NCI-H1694 treated with DMSO at 0.1 percent for 48 hours (cell line): Measurements from ENCODE around the gene TPX2.
"Not testable (repeated sequence)": the region's sequence is repeated elsewhere in the genome, so short reads cannot be mapped to it uniquely, and the experiment has no call there.

ENCODE experiments used
- DNase-seq: peaks from one replicate; lab custom pipeline; 2025; lab: John Stamatoyannopoulos, UW

The TPX2 gene

DNA sequence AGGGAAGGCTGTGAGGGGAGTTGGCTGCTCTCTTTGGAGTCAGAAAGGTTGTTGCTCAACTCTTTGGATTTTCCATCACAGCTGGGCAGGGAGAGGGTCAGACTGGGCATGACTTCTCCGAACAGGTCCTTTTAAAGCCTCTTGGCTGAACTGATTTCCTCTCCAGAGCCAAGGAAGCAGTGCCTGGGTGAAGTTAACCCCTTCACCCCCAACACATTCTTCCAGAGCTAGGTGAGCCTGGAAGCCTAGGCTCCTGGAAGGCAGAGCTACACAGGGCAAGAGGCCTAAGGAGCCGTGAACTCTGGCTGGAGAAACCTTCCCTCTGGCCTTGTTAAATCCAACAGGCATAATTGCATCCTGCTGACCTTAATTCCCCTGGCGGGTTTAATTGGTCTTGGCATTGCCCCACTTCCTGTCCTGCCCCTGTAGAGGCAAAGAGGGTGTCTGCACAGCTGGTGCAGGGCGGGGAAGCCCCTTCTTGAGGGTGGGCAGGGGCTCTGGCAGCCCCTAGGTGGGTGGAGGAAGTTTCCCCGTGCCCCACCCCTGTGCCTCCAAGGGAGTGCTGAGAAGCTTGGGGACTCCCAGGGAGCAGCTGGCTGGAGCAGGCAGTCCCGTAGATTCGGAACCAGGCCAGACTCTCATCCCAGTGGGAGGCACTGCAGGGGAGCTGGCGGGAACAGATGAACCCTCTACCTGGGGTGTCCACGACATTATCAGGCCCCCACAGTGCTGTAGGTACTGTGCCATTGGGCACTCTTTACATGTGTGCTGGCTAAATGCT lies 76.5 kb downstream of the TPX2 start:
- DNase-seq = no peak

DNA sequence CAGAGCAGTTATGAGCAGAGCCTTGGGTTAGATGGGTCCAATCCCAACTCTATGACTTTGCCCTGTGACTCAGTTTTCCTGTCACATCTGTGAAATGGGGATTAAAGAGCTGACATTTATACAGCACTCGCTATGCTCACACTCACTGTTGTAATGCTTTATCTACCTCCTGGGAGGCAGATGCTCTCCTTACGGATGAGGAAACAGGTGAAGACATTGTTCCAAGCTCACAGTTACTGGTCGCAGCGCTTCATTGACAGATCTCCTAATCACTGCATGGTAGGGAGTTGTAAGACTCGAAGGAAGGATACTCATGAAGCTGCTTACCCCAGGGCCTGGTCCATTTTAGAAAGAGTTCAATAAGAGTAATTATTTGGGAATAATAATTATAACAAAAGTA lies 77.1 kb downstream of the TPX2 start:
- DNase-seq = peak; percentile 52

DNA sequence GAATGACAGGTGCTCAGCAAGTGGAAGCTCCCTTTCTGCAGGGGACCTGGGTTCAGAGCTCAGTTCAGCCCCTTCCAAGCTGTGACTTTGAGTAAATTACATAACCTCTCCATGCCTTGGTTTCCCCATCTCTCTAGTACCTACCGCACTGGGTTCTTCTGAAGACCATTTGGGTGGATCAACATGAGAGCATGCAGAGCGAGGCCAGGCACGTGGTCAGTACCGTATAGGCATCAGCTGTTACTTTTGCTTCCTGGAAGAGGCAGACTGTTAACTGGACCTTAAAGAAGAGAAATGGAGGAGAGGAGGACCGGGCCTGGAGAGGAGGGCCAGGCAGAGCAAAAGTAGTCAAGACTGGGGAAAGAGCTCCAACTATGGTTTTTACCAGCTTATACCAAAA lies 78.4 kb downstream of the TPX2 start:
- no peak for DNase-seq

DNA sequence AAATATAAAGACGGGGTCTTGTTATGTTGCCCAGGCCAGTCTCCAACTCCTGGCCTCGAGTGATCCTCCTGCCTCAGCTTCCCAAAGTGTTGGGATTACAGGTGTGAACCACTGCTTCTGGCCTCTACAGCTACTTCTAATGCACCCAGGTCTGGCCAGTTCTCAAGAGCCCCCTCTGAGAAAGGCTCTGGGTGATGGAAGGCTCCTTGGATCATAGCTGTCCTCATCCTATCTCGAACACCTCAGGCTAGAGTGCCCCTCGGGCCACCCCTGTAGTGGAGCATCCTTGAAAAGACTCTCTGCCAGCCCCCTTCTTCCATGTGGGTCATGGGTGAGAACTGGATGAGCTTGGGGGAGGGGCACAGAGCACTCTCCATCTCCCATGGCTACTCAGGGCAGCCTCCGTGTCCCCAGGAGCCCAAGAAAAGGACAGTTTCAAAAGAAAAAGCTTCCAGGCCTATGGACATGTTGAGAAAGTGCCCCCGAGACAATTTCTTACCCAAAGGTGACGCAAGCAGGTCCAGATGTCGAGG lies 79.4 kb downstream of the TPX2 start:
- no peak for DNase-seq

DNA sequence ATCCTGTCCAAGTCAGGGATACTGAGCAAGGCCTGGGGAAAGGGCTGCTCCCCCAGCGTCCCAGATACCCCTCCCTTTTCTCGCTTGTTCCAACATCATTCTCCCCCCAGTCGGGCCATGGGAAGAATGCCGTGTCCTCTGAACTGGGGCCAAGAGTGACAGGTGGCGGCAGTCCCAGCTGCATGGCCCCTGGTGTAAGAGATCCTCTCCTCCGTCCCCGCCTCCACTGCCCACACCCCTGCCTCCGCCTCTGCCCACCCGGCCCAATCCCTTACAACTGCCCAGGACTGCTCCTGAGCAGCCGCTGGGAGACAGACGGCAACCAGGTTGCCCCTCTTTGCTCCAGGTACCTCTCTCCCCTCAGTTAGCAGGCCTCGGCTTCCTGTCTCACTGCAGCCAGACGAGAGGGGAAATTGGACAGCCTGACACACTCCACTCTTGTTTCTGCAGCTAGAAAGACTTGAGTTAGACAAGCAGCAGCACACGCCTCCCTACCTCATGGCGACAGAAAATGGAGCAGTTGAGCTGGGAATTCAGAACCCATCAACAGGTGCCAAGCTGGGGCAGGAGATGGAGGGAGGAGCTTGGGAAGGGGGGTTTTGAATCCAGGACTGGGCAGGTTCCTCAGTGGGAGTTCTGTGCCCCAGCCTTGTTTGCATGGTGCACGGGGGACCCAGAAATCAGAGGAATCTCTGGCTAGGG lies 80.1 kb downstream of the TPX2 start, which contains the start of gene MYLK2:
MYLK2 (plus strand) TSS at position 274 of the 702 bp plus-strand sequence; CDS start at position 499, 225 bp downstream.
- peak; percentile 46 for DNase-seq

DNA sequence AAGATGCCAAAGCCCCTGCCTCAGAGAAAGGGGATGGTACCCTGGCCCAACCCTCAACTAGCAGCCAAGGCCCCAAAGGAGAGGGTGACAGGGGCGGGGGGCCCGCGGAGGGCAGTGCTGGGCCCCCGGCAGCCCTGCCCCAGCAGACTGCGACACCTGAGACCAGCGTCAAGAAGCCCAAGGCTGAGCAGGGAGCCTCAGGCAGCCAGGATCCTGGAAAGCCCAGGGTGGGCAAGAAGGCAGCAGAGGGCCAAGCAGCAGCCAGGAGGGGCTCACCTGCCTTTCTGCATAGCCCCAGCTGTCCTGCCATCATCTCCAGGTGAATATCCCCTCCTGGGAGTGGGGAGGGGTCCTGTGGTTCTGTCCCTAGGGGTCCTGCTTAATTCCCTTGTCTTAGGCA lies 81.1 kb downstream of the TPX2 start:
- no peak for DNase-seq

DNA sequence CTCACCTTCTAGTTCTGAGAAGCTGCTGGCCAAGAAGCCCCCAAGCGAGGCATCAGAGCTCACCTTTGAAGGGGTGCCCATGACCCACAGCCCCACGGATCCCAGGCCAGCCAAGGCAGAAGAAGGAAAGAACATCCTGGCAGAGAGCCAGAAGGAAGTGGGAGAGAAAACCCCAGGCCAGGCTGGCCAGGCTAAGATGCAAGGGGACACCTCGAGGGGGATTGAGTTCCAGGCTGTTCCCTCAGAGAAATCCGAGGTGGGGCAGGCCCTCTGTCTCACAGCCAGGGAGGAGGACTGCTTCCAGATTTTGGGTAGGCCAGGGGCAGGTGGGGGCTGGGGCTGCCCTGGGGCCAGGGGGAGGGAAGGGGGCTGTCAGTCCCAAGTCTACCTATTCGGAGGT lies 82.3 kb downstream of the TPX2 start:
- DNase-seq = no peak

DNA sequence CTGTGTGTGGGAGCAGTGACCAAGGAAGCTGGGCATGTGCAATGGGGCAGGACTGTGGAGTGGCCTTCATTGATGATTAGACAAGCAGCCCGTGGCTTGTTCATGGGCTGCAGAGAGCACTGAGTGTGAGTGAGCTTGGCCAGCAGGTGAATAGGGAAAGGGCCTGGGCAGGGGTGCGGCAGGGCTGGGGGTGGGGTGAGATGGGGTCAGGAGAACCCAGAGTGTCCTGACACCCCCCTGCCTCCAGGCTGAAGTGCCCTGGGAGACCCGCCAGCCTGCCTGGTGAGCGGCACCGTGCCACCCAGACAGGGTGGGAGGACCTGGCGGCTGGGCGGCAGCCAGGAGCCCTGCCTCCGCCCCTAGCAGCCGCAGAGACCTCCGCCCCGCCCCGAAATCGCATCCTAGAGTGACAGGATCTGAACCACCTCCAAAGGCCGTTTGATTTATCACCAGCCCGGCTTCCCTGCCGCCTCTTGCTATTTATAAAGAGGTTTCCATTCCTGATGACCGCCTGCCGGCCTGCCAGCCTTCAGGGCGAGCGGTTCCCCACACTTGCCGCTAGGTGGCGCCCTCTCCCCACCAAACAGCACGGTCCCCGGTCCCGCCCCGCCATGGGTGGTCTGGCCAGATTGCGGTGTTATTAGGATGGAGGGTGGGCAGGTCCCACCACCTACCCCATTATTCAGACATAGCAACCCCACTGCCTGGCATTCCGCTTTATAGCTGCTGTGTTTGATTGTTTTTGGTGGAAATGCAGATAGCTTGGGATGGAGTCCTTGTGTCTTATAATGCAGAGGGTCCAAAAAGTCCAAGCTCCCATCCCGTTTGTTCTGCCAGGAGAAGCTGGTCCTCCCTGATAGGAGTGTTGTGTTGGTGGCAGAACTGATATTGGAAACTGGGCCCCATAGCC lies 83.6 kb downstream of the TPX2 start:
- DNase-seq = peak; percentile 90

DNA sequence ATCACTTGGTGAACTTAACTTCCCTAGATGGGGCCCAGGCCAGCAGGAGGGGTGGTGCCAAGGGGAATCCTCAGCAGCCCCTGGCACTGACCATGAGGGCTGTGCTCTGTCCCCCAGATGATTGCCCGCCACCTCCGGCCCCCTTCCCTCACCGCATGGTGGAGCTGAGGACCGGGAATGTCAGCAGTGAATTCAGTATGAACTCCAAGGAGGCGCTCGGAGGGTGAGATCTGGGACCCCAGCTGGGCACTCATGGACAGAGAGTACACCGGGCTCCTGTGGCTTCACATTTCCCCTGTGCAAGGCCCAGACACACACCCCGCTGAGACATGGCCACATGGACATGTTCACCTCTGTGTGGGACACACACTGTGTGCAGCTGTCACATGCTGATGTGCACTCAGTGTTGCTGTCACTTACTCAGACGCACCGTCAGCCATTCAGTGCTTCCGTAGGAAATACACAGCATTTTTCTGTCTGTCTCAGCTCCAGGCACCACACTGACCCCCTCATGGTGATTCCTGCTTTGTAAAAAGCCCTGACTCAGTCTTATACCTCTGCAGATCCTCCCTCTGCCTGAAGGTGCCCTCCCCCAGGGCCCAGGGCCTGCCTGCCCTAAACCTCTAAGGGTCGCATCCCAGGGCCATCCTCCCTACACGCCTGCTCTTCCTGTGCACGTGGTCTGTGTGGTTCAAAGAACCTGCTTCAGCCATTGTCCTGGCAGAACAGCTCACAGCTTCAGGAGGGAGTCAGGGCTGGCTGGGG lies 84.5 kb downstream of the TPX2 start:
- no peak for DNase-seq

DNA sequence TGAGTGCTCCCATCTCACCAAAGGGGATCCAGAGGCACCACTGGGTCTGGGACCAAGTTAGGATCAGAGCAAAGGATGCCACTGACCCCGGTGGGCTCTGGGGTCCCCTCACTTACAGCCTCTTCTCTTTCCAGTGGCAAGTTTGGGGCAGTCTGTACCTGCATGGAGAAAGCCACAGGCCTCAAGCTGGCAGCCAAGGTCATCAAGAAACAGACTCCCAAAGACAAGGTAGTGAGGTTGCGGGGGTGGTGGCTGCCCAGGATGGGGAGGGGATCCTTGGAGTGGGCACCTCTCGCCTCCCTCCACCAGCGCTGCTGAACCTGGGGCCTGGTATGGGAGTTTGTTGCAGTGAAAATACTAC lies 85.0 kb downstream of the TPX2 start:
- DNase-seq = no peak

DNA sequence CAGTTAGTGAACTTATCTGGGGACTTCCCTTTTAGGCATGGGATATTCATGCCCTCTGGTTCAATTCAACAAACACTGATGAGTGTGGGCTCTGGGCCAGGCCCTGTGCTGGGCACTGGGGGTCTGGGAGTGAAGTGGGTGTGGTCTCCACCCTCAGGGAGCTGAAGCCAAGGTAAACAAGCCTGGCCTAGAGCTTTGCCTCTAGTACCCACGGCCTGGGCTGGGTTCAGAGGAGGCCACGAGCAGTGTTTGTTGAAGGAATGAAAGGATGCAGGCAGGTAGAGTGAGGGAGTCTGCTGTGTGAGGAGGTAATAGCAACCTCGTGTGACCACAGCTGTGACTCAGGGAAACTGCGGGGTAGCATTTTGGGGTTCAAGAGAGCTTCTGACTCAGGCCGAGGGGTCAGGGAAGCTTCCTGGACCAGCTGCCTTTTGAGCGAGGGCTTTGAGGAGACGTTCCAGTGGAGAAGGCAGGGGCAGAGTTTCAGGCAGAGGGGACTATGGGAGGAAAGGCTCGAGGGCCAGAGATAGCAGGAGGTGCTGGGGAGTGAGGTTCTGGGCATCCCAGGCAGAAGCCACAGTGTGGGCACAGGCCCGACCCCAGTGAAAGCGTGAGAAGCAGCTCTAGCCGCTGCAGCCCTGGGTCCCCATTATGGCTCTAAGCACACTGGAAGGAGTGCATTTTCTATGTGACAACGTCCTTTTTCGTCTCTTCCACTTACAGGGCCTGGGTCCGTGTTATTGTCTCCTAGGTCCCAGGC lies 85.6 kb downstream of the TPX2 start:
- no peak for DNase-seq

DNA sequence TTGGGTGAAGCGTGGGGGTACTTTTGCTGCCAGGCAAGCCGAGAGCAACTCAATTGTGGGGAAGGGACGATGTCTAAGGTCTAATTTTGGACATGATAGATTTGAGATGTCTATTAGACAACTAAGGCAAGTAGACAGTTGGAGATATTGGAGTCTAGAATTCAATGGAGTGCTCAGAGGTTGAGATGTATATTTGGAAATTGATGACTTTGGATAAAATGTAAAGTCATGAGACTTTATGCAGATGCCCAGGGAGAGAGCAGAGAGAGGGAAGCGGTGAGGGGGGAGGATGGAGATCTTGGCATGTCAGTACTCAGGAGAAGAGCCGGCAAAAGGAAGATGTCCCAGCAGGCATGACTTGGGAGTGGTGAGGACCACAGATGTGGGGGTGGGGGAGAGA lies 87.0 kb downstream of the TPX2 start:
- no peak for DNase-seq

DNA sequence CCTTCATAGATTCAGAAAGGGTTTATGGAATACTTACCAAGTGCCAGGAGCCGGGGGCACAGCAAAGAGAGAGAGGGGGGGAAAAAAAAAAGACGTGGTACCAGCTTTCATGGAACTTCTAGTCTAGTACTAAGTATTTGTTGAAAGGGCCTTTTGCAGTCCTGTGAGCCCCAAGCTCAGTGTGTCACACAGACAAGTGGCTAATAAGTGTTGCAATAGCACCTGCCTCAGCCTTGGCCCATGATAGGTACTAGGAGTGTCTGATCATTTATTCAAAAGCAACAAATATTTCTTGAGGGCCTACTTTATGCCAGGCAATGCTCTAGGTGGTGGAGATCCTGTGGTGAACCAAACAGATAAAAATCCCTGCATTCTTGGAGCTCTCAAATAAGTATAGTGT lies 88.0 kb downstream of the TPX2 start:
- DNase-seq = no peak

DNA sequence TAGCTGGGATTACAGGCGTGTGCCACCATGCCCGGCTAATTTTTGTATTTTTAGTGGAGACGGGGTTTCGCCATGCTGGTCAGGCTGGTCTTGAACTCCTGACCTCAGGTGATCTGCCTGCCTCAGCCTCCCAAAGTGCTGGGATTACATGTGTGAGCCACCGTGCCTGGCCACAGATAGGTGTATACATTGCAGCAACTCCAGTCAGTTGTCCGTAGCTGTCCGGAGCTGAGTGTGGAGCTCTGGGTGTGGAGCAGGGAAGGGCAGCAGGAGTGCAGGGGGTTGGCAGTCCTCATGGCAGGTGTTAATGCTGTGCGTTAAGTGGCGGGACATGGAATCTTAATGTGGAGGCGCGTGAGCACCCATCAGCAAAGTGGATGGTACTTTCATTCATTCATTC lies 88.9 kb downstream of the TPX2 start:
- DNase-seq = not testable (repeated sequence)

DNA sequence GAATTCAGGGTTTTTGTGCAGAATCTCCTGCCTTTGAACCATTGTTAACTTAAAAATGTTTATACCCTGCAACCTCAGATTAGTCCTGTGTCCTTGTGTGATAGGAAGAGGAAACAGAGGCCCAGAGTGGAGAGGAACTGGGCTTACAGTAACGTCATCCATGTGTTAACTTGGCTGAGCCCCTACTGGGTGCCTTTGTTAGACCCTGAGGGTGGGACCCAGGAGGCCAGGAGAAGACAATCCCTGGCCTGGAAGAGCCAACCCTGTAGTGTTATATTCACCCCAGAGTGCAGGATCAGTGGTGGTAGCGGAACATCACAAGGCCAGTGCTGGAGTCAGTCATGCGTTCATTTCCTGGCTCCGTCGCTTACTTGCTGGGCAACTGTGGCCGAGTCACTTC lies 90.6 kb downstream of the TPX2 start:
- no peak for DNase-seq

DNA sequence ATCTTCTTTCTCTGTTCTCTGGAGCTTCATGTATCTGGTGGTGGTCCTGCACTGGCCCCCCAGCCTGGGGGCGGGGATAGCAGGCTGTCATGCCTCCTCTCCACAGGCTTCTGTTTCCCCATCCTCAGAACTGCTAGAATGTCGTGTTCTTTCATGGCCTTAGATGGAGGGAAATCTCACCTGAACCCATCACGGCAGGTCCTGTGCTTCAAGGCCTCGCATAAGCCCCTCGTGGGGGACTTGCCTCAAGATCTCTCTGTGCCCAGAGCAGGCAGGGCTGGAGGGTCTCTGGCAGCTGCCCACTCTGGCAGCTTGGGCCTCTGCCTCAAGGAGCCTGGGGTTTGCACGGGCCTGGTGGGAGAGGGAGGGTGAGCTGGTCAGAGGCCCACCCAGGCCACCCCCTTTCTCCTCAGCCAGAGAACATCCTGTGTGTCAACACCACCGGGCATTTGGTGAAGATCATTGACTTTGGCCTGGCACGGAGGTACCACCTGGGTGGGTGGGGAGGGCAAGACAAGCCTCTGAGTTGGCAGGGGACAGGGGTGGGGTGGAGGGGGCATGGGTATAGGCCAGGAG lies 91.4 kb downstream of the TPX2 start:
- no peak for DNase-seq

DNA sequence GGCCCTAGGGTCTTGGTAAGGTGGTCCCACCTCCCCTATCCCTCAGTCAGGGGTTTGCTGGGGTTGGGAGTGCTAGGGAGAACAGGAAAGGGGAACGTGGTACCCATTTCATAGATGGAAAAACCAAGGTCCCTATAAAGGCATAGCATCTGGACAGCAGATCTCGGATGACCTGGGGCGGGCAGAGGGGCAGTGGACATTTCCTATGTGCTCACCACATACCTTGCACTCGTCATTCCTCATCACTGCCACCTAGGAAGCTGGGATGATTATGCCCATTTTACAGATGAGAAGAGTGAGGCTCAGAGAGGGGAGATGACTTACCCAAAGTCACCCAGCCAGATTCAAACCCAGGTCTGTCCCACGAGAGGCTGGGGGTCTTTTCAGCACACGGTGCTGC lies 92.1 kb downstream of the TPX2 start:
- DNase-seq = no peak

DNA sequence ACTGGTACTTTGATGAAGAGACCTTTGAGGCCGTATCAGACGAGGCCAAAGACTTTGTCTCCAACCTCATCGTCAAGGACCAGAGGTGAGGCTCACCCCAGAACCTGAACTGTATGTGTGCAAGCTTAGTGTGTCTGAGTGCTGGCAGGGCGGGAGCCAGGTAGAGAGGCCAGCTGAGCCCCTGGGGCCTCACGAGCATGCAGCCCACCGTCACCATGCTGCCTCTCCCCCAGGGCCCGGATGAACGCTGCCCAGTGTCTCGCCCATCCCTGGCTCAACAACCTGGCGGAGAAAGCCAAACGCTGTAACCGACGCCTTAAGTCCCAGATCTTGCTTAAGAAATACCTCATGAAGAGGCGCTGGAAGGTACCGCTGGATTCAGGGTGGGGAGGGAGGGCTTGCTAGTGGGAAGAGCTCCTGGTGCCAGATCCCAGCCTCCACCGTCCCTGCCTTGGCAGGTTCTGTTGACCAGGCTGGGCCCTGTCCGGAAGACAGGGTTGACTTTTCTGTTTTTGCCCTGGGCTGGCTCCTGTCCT lies 92.7 kb downstream of the TPX2 start:
- DNase-seq = no peak

DNA sequence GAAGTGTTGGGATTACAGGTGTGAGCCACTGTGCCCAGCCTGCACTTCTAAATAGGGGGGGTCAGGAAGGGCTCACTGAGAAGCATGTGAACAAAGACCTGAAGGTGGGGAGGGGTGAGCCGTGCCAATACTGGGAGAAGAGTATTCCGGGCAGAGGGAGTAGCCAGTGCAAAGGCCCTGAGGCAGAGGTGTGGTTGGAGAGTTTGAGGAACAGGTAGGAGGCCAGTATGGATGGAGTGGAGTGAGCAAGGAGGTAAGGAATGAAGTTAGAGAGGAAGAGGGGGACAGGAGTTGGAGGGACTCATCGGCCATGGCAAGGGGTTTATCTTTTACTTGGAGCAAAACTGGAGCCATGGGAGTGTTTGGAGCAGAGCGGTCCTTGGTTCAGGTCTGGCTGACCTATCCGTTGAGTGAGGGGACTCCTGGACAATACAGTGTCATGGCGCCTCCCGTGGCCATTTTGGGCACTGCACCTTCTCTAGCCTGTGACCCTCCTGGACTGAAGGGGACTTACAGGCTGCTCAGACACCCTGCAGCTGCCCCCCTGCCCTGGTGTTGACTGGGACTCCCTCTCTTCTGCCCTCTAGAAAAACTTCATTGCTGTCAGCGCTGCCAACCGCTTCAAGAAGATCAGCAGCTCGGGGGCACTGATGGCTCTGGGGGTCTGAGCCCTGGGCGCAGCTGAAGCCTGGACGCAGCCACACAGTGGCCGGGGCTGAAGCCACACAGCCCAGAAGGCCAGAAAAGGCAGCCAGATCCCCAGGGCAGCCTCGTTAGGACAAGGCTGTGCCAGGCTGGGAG lies 94.2 kb downstream of the TPX2 start:
- peak; percentile 16 for DNase-seq
